ENCODE measurements around the gene ACE2. TPM values are rescaled to one million over a fixed set of nuclear protein-coding genes. Genes with fewer than 3 reads are reported as not detected.

ACE2 gene
- total and polyA plus RNA-seq, 7 donors, result 0.33 to 12.8 (median 4.2) TPM; not detected in 2

- no peaks in the 10 kb centered on the region for H3K4me1 ChIP-seq
- no peaks in the 10 kb centered on the region for H3K36me3 ChIP-seq
- no peak overlapping the region for H3K4me3 ChIP-seq
- intact Hi-C loops (cut with DNase I), result no loop called here
- TF ChIP-seq POLR2A (IDR thresholded peaks at IDR 0.05), result no peak
- TF ChIP-seq POLR2AphosphoS5 (IDR thresholded peaks at IDR 0.05), result no peak
- TF ChIP-seq EP300 (IDR thresholded peaks at IDR 0.05), result no peak
- TF ChIP-seq CTCF (IDR thresholded peaks at IDR 0.05), result no peak
- no peaks in the 10 kb centered on the region for H3K9me3 ChIP-seq
- no peak for DNase-seq
- WGBS, 2 donors, result 68 to 69% methylated on average over 2 of the region's 2 CpGs
- H3K27me3 ChIP-seq, result no peaks in the 10 kb centered on the region
- no peak overlapping the region for H3K27ac ChIP-seq
Measured at GRCh38 chrX:15574017-15574416, 26.7 kb downstream of the ACE2 start.

GRCh38 chrX:15570145-15570544 lies 30.6 kb downstream of the ACE2 start:
- Histone ChIP-seq H3K4me1 (no peaks in the 10 kb centered on the region), H3K27ac (no peak overlapping the region), H3K36me3 (no peaks in the 10 kb centered on the region), H3K4me3 (no peak overlapping the region), H3K27me3 (no peaks in the 10 kb centered on the region), H3K9me3 (no peaks in the 10 kb centered on the region)
- DNase-seq, result no peak
- intact Hi-C loops (cut with DNase I), result no loop called here
- no peak for TF ChIP-seq CTCF (IDR thresholded peaks at IDR 0.05)
- TF ChIP-seq EP300 (IDR thresholded peaks at IDR 0.05), result no peak
- TF ChIP-seq POLR2A (IDR thresholded peaks at IDR 0.05), result no peak
- no peak for TF ChIP-seq POLR2AphosphoS5 (IDR thresholded peaks at IDR 0.05)
- 48 to 76% methylated on average over 1 of the region's 1 CpG for WGBS, 2 donors

- DNase-seq, result no peak
- Histone ChIP-seq H3K4me3 (no peak overlapping the region), H3K27ac (no peak overlapping the region), H3K27me3 (no peaks in the 10 kb centered on the region), H3K9me3 (no peaks in the 10 kb centered on the region), H3K4me1 (no peaks in the 10 kb centered on the region), H3K36me3 (no peaks in the 10 kb centered on the region)
- TF ChIP-seq POLR2AphosphoS5 (IDR thresholded peaks at IDR 0.05) (no peak), EP300 (IDR thresholded peaks at IDR 0.05) (no peak), CTCF (IDR thresholded peaks at IDR 0.05) (no peak), POLR2A (IDR thresholded peaks at IDR 0.05) (no peak)
- intact Hi-C loops (cut with DNase I), result loop anchor here (5.0 kb wide), 2 partner anchors 101 to 221 kb away; no protein-coding TSS in a partner anchor
- WGBS, 2 donors, result 49 to 63% methylated on average over 7 of the region's 7 CpGs
Measured at GRCh38 chrX:15567886-15568616, 32.7 kb downstream of the ACE2 start.

- no peaks in the 10 kb centered on the region for H3K4me1 ChIP-seq
- H3K9me3 ChIP-seq, result no peaks in the 10 kb centered on the region
- no peak for DNase-seq
- intact Hi-C loops (cut with DNase I), result loop anchor here (5.0 kb wide), 2 partner anchors 100 to 220 kb away; no protein-coding TSS in a partner anchor
- H3K27ac ChIP-seq, result no peak overlapping the region
- WGBS, 2 donors, result 70 to 80% methylated on average over 1 of the region's 1 CpG
- TF ChIP-seq POLR2AphosphoS5 (IDR thresholded peaks at IDR 0.05) (no peak), CTCF (IDR thresholded peaks at IDR 0.05) (no peak), POLR2A (IDR thresholded peaks at IDR 0.05) (no peak), EP300 (IDR thresholded peaks at IDR 0.05) (no peak)
- no peaks in the 10 kb centered on the region for H3K27me3 ChIP-seq
- H3K4me3 ChIP-seq, result no peak overlapping the region
- H3K36me3 ChIP-seq, result no peaks in the 10 kb centered on the region
Measured at GRCh38 chrX:15567267-15567666, 33.5 kb downstream of the ACE2 start.
